SK-N-SH (cell line): ENCODE data around the gene ADGRG2. TPM values are rescaled to one million over a fixed set of nuclear protein-coding genes. Genes with fewer than 3 reads are reported as not detected.

ENCODE experiments used
- CTCF ChIA-PET: fragments of 300-600, 350-600 bp; formaldehyde crosslinking; extraction: SDS; loops from one replicate; lab custom pipeline; 2021; lab: Yijun Ruan, JAX
- POLR2A ChIA-PET: fragments of 350-600 bp; sonication (Branson Sonifier 250); formaldehyde crosslinking; extraction: SDS; loops from one replicate; lab custom pipeline; 2020; ENCODE audit warnings: antibody characterized with exemption, inconsistent platforms; lab: Yijun Ruan, JAX
- DNase-seq: peaks from one replicate; pipeline ENCODE4 v3.0.0; 2012
- H2AFZ ChIP-seq: fragments of 200-600 bp; sonication (generic); 2 replicates; pipeline ENCODE4 v1.8.1; 2016; ENCODE audit warnings: antibody characterized with exemption, mild to moderate bottlenecking, low read depth
- H3F3A ChIP-seq: fragments of 200-600 bp; sonication (generic); replicated peaks from 2 replicates; pipeline ENCODE3; 2016; ENCODE audit warnings: antibody characterized with exemption, mild to moderate bottlenecking; ENCODE audit not compliant: insufficient read depth
- H3K27ac ChIP-seq, 2 experiments: fragments of 200-500 bp in 1 of 2; fragments of 200-600 bp in 1 of 2; sonication (Bioruptor generic) in 1 of 2; sonication (generic), shearing (Covaris generic) in 1 of 2; 2 replicates each; pipeline versions ENCODE4 v1.5.1 to v1.6.1; 2014 to 2016; ENCODE audit warnings: low read depth in 2 of 2, inconsistent platforms in 1 of 2, low read length in 1 of 2, mild to moderate bottlenecking in 1 of 2, mixed read lengths in 1 of 2
- H3K27me3 ChIP-seq: fragments of 200-600 bp; sonication (generic), shearing (Covaris generic); 2 replicates; pipeline ENCODE4 v1.6.1; 2016; ENCODE audit warnings: mixed run types; ENCODE audit not compliant: insufficient read depth
- H3K36me3 ChIP-seq, 2 experiments: fragments of 200-500 bp in 1 of 2; fragments of 200-600 bp in 1 of 2; sonication (Bioruptor generic) in 1 of 2; sonication (generic) in 1 of 2; replicated peaks in 1 of 2; 2 replicates each; pipeline versions ENCODE3 to v1.5.1; 2014 to 2016; ENCODE audit warnings: low read length in 1 of 2, mild to moderate bottlenecking in 1 of 2; ENCODE audit not compliant: insufficient read depth in 2 of 2, control insufficient read depth in 1 of 2
- H3K4me1 ChIP-seq, 2 experiments: fragments of 200-500 bp in 1 of 2; fragments of 200-600 bp in 1 of 2; sonication (Bioruptor generic) in 1 of 2; sonication (generic), shearing (Covaris generic) in 1 of 2; 2 replicates each; pipeline versions ENCODE4 v1.5.1 to v1.6.1; 2014 to 2016; ENCODE audit warnings: low read depth in 1 of 2, low read length in 1 of 2, mixed run types in 1 of 2; ENCODE audit not compliant: insufficient read depth in 2 of 2, control insufficient read depth in 1 of 2
- H3K4me2 ChIP-seq: fragments of 200-600 bp; sonication (generic), shearing (Covaris generic); 2 replicates; pipeline ENCODE4 v1.6.1; 2017; ENCODE audit warnings: mixed run types
- H3K4me3 ChIP-seq, 2 experiments: fragments of 200-500 bp in 1 of 2; fragments of 200-600 bp in 1 of 2; sonication (Bioruptor generic) in 1 of 2; sonication (generic), shearing (Covaris generic) in 1 of 2; 2 replicates each; pipeline versions ENCODE4 v1.5.1 to v1.8.1; 2014 to 2016; ENCODE audit warnings: low read depth in 2 of 2, inconsistent platforms in 1 of 2, low read length in 1 of 2, mild to moderate bottlenecking in 1 of 2, mixed read lengths in 1 of 2, moderate library complexity in 1 of 2
- H3K79me2 ChIP-seq: fragments of 200-600 bp; sonication (generic); 2 replicates; pipeline ENCODE4 v1.8.1; 2017; ENCODE audit warnings: mild to moderate bottlenecking; ENCODE audit not compliant: insufficient read depth
- H3K9ac ChIP-seq: fragments of 200-600 bp; sonication (generic); 2 replicates; pipeline ENCODE4 v1.6.1; 2017; ENCODE audit warnings: mixed run types
- H3K9me2 ChIP-seq: fragments of 200-600 bp; sonication (generic); 2 replicates; pipeline ENCODE4 v1.6.1; 2017; ENCODE audit warnings: mixed run types
- H3K9me3 ChIP-seq: fragments of 200-600 bp; sonication (generic); 2 replicates; pipeline ENCODE4 v1.6.1; 2017; ENCODE audit warnings: mixed run types, mild to moderate bottlenecking, moderate library complexity
- H4K20me1 ChIP-seq: fragments of 200-600 bp; sonication (generic); 2 replicates; pipeline ENCODE4 v1.6.1; 2017; ENCODE audit warnings: mild to moderate bottlenecking, mixed run types; ENCODE audit not compliant: insufficient read depth
- EP300 ChIP-seq, 2 experiments: IDR thresholded peaks; 2 replicates each; pipeline versions ENCODE4 v1.4.0 to v1.6.1; 2012; ENCODE audit warnings: borderline replicate concordance in 1 of 2, low read depth in 1 of 2, low read length in 1 of 2
- EZH2phosphoT487 ChIP-seq: fragments of 200-600 bp; sonication (generic); IDR thresholded peaks from 2 replicates; pipeline ENCODE4 v1.6.1; 2017; ENCODE audit warnings: low read depth, mixed run types, mild to moderate bottlenecking, antibody characterized with exemption, moderate library complexity, borderline replicate concordance
- FOXM1 ChIP-seq: IDR thresholded peaks from 2 replicates; pipeline ENCODE4 v1.4.0; 2012; ENCODE audit warnings: low read depth, mild to moderate bottlenecking
- JUND ChIP-seq: IDR thresholded peaks from 2 replicates; pipeline ENCODE4 v1.4.0; 2012
- MAX ChIP-seq: IDR thresholded peaks from 2 replicates; pipeline ENCODE4 v1.4.0; 2012; ENCODE audit warnings: low read depth
- MEF2A ChIP-seq: IDR thresholded peaks from 2 replicates; pipeline ENCODE4 v1.4.0; 2012; ENCODE audit warnings: low read depth, borderline replicate concordance
- MXI1 ChIP-seq: IDR thresholded peaks from 2 replicates; pipeline ENCODE4 v1.6.1; 2012; ENCODE audit warnings: mild to moderate bottlenecking, low read depth, low read length, improper control_type of control experiment
- NFIC ChIP-seq: IDR thresholded peaks from 2 replicates; pipeline ENCODE4 v1.4.0; 2012; ENCODE audit warnings: borderline replicate concordance
- POLR2AphosphoS5 ChIP-seq: IDR thresholded peaks from 2 replicates; pipeline ENCODE4 v1.6.1; 2012; ENCODE audit warnings: low read depth, low read length
- RCOR1 ChIP-seq: fragments of 150-350 bp; IDR thresholded peaks from 2 replicates; pipeline ENCODE4 v1.6.1; 2017; ENCODE audit warnings: antibody characterized with exemption, low read length
- RXRA ChIP-seq: IDR thresholded peaks from 2 replicates; pipeline ENCODE4 v1.4.0; 2012; ENCODE audit warnings: low read depth, mild to moderate bottlenecking, borderline replicate concordance
- SIN3A ChIP-seq: IDR thresholded peaks from 2 replicates; pipeline ENCODE4 v1.6.1; 2012; ENCODE audit warnings: low read depth, mild to moderate bottlenecking, low read length, moderate library complexity, borderline replicate concordance
- SMC3 ChIP-seq: IDR thresholded peaks from 2 replicates; pipeline ENCODE4 v1.6.1; 2012; ENCODE audit warnings: low read depth, low read length, improper control_type of control experiment
- TAF1 ChIP-seq: IDR thresholded peaks from 2 replicates; pipeline ENCODE4 v1.6.1; 2012; ENCODE audit warnings: low read depth, mild to moderate bottlenecking, low read length, moderate library complexity, borderline replicate concordance
- TCF12 ChIP-seq: IDR thresholded peaks from 2 replicates; pipeline ENCODE4 v1.4.0; 2012
- YY1 ChIP-seq: IDR thresholded peaks from 2 replicates; pipeline ENCODE4 v1.4.0; 2012; ENCODE audit warnings: low read depth, mild to moderate bottlenecking
- WGBS: methylation state at CpG from one replicate; pipeline ENCODE4 v1.1.6; 2017; ENCODE audit warnings: low lambda C conversion rate; 5-methylcytosine and 5-hydroxymethylcytosine counted together
- polyA plus RNA-seq, 3 experiments: library from polyadenylated mRNA; depleted of rRNA; stranded (reverse); fragments of >200 nt; gene quantifications; 2 replicates each; pipeline ENCODE4 v1.2.3, GENCODE V29; 2012
- TF ChIP-seq, protein P1 (sequence below): fragments of 150-350 bp; IDR thresholded peaks from 2 replicates; pipeline ENCODE4 v1.6.1; 2016; ENCODE audit warnings: mild to moderate bottlenecking, low read depth, low read length

ADGRG2 gene
- polyA plus RNA-seq, 1 of the 3 experiments (the other 2 are of a cell fraction), result 0.08 TPM

GRCh38 chrX:18994713-18995112 lies 127.6 kb downstream of the ADGRG2 start:
- ChIA-PET CTCF (interaction anchor here (2.0 kb wide), 1 partner anchor 339 kb away, joined by 4 read pairs; no protein-coding TSS in a partner anchor), POLR2A (no interaction called here)
- WGBS, result 29% methylated on average over 3 of the region's 3 CpGs
- DNase-seq, result no peak
- peak overlapping the region; percentile 31; the same call in 1 of the 2 replicates for H3K9ac ChIP-seq
- peaks cover 3% of the 10 kb centered on the region for H3F3A ChIP-seq
- H3K27me3 ChIP-seq, result no peaks in the 10 kb centered on the region
- H3K27ac ChIP-seq, result peak overlapping the region in 1 of 2 experiments; percentile 71; a peak in 3 of 4 replicates
- no peak for TF ChIP-seq EZH2phosphoT487
- no peak for TF ChIP-seq RXRA
- no peak for TF ChIP-seq NFIC
- no peak for TF ChIP-seq MXI1
- no peak for TF ChIP-seq TAF1
- no peak for TF ChIP-seq POLR2AphosphoS5
- no peak for TF ChIP-seq JUND
- TF ChIP-seq, protein P1, sequence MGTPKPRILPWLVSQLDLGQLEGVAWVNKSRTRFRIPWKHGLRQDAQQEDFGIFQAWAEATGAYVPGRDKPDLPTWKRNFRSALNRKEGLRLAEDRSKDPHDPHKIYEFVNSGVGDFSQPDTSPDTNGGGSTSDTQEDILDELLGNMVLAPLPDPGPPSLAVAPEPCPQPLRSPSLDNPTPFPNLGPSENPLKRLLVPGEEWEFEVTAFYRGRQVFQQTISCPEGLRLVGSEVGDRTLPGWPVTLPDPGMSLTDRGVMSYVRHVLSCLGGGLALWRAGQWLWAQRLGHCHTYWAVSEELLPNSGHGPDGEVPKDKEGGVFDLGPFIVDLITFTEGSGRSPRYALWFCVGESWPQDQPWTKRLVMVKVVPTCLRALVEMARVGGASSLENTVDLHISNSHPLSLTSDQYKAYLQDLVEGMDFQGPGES, result no peak
- TF ChIP-seq FOXM1, result no peak
- no peak for TF ChIP-seq RCOR1
- no peak for TF ChIP-seq SMC3
- TF ChIP-seq EP300 (IDR thresholded peaks at IDR 0.05; ENCODE audit: borderline replicate concordance in 1 of 2, low read depth in 1 of 2, low read length in 1 of 2), result no peak
- no peak for TF ChIP-seq TCF12
- TF ChIP-seq YY1, result no peak
- TF ChIP-seq MEF2A, result no peak
- no peak for TF ChIP-seq SIN3A
- H3K36me3 ChIP-seq, result no peaks in the 10 kb centered on the region
- H3K4me2 ChIP-seq, result peak overlapping the region; percentile 14; the same call in 1 of the 2 replicates
- H3K9me2 ChIP-seq, result no peaks in the 10 kb centered on the region
- H4K20me1 ChIP-seq, result no peaks in the 10 kb centered on the region
- no peaks in the 10 kb centered on the region for H3K9me3 ChIP-seq
- H3K79me2 ChIP-seq, result no peaks in the 10 kb centered on the region
- no peak overlapping the region for H3K4me3 ChIP-seq
- peak overlapping the region; percentile 73; the same call in 1 of the 2 replicates for H2AFZ ChIP-seq
- H3K4me1 ChIP-seq, result no peaks in the 10 kb centered on the region; a peak in 1 of 4 replicates

DNA sequence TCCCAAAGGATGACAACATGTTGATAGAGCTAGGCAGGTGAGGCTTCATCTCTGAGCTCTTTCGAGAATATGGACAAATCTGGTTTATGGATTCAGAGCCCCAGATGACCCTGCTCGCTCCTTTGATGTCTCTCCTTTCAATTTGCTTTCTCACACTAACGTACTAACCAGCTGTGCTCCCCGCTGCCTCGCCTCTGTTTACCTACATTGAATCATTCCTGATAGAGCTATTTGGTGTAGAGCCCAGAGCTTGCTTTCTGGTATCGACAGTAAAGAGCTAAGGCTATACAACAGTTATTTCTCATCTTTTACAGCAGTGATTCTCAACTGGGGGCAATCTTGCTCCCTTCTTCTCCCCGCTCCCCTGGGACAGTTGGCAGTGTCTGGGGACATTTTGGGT lies 129.4 kb downstream of the ADGRG2 start:
- peaks cover 3% of the 10 kb centered on the region for H3F3A ChIP-seq
- H2AFZ ChIP-seq, result no peak overlapping the region
- ChIA-PET POLR2A (no interaction called here), CTCF (interaction anchor here (0.9 to 1.6 kb wide), 2 partner anchors 12 to 603 kb away, joined by 3 to 5 read pairs; no protein-coding TSS in a partner anchor)
- H3K4me2 ChIP-seq, result no peak overlapping the region
- no peaks in the 10 kb centered on the region; a peak in 1 of 4 replicates for H3K4me1 ChIP-seq
- H3K9me3 ChIP-seq, result no peaks in the 10 kb centered on the region
- H3K36me3 ChIP-seq, result no peaks in the 10 kb centered on the region
- no peak for DNase-seq
- no peaks in the 10 kb centered on the region for H3K27me3 ChIP-seq
- H3K4me3 ChIP-seq, result no peak overlapping the region
- H3K9ac ChIP-seq, result no peak overlapping the region
- TF ChIP-seq TCF12, result no peak
- TF ChIP-seq MAX, result no peak
- TF ChIP-seq, all 33 proteins: peak for 0
- H4K20me1 ChIP-seq, result no peaks in the 10 kb centered on the region
- no peak overlapping the region for H3K27ac ChIP-seq
- no peaks in the 10 kb centered on the region for H3K79me2 ChIP-seq
- H3K9me2 ChIP-seq, result no peaks in the 10 kb centered on the region
- 43% methylated on average over 7 of the region's 7 CpGs for WGBS
